C4-2B (cell line): Measurements from ENCODE around the gene FMO5.
"Not testable (repeated sequence)": the region's sequence is repeated elsewhere in the genome, so short reads cannot be mapped to it uniquely, and the experiment has no call there.

ENCODE experiments used
- CTCF ChIP-seq: fragments of 450-650 bp; conservative IDR thresholded peaks from 2 replicates; pipeline ENCODE4 v1.5.1; 2017; ENCODE audit warnings: mild to moderate bottlenecking
- ZFX ChIP-seq: fragments of 450-650 bp; IDR thresholded peaks from 2 replicates; pipeline ENCODE4 v1.6.1; 2017

GRCh38 chr1:147231032-147231431 is 5.9 kb upstream of the FMO5 start:
- TF ChIP-seq CTCF, ZFX: not testable (repeated sequence)
